Heart right ventricle (tissue), 16 donors: ENCODE results near the gene HSPE1. TPM values are rescaled to one million over a fixed set of nuclear protein-coding genes. Genes with fewer than 3 reads are reported as not detected.

Experiments
- ATAC-seq, 8 donors: fragments of 200-7000 bp; cut with Tn5 transposase; one replicate each; pipeline ENCODE4 v1.9.1; 2020; ENCODE audit warnings: mild to moderate bottlenecking in 8 of 8, moderate library complexity in 8 of 8, moderate number of reproducible peaks in 1 of 8
- DNase-seq, 2 donors: peaks; one replicate each; pipeline ENCODE4 v3.0.0-alpha.2; 2020
- H3K27ac ChIP-seq, 10 donors: fragments of 200-600 bp; sonication (generic) in 2 of 10; one replicate each; pipeline versions ENCODE4 v1.5.0 to v1.8.0; 2020 to 2022; ENCODE audit warnings: mild to moderate bottlenecking in 3 of 10
- H3K27me3 ChIP-seq, 7 donors: fragments of 200-600 bp; one replicate each; pipeline ENCODE4 v1.8.0; 2021 to 2022; ENCODE audit warnings: mild to moderate bottlenecking in 2 of 7
- H3K36me3 ChIP-seq, 9 donors: fragments of 200-600 bp; sonication (generic) in 1 of 9; one replicate each; pipeline versions ENCODE4 v1.5.0 to v1.8.0; 2020 to 2022; ENCODE audit warnings: mild to moderate bottlenecking in 2 of 9
- H3K4me1 ChIP-seq, 9 donors: fragments of 200-600 bp; sonication (generic) in 1 of 9; one replicate each; pipeline versions ENCODE4 v1.5.0 to v1.8.0; 2020 to 2022; ENCODE audit warnings: mild to moderate bottlenecking in 4 of 9
- H3K4me3 ChIP-seq, 10 donors: fragments of 200-600 bp; sonication (generic) in 2 of 10; one replicate each; pipeline versions ENCODE4 v1.5.0 to v1.8.0; 2020 to 2022; ENCODE audit warnings: mild to moderate bottlenecking in 7 of 10, moderate library complexity in 2 of 10
- H3K9me3 ChIP-seq, 11 donors: fragments of 200-600 bp in 10 of 11; sonication (generic) in 2 of 11; one replicate each; pipeline versions ENCODE4 v1.5.0 to v1.8.0; 2013 to 2022; ENCODE audit warnings: mild to moderate bottlenecking in 2 of 11, control low read depth in 1 of 11, moderate library complexity in 1 of 11
- WGBS, 2 donors: extraction: QIAGEN DNeasy Blood & Tissue Kit; methylation state at CpG; one replicate each; pipeline ENCODE4 v1.1.7; 2013; ENCODE audit warnings: inconsistent platforms in 1 of 2; 5-methylcytosine and 5-hydroxymethylcytosine counted together
- intact Hi-C, 10 donors: fragments of 100-400 bp; cut with DNase I; formaldehyde crosslinking; loops; one replicate each; pipeline versions ENCODE4 v1.11.1 to v1.14.2; 2022
- polyA plus RNA-seq, 2 donors: library from polyadenylated mRNA; stranded (reverse); fragments of 200-250 nt; gene quantifications; one replicate each; pipeline ENCODE4 v1.2.3, GENCODE V29; 2013
- total RNA-seq, 10 donors: library from RNA; stranded (reverse); fragmentation: NEBNext Ultra II Directional in 3 of 10; extraction: Animal tissue kit (Norgen Biotek cat#: 25700) in 3 of 10; gene quantifications; one replicate each; pipeline versions ENCODE4 v1.2.1 to v1.2.4, GENCODE V29; 2021 to 2023
- TF ChIP-seq, protein P1 (sequence below), 9 donors: fragments of 200-600 bp; sonication (generic) in 2 of 9; IDR thresholded peaks; one replicate each; pipeline versions ENCODE4 v1.5.0 to v1.8.0; 2021 to 2022; ENCODE audit warnings: antibody characterized with exemption in 9 of 9, mild to moderate bottlenecking in 5 of 9, moderate library complexity in 1 of 9
- donor health status: Arrhythmogenic right ventricular cardiomyopathy.
- donor health status: ischemic (EF 13 %, LVEDD 7.1; RV severe dilation, severe dysfunction).
- donor health status: healthy with polysubstance abuse.
- donor health status: DM: no; HTN: yes; CAD: no.
- donor health status: DM: no; HTN: no; CAD: no.
- donor health status: ischemic (EF 25% LVEDD 6.9; RV normal size, moderate dysfunction).
- donor health status: ischemic (EF 25% LVEDD 5.7; RV mildly dilated, moderate dysfunction).
- donor health status: healthy.
- donor health status: DM: yes; HTN: yes; CAD: no.
- donor health status: Ischemic cardiomyopathy.
- donor health status: ischemic (EF 35%, LVEDD 5.7; RV mildly dilated, moderate dysfunction).
- donor health status: nonischemic (EF 11% LVEDD 7.7; RV severe dilation, severe dysfunction).
- donor health status: DM: yes; HTN: yes; CAD: no.
- donor health status: PGD.
- donor health status: ischemic (EF 29% LVEDD 5.4; RV normal size, mild dysfunction).
- donor health status: nonischemic (EF 23%, LVEDD 6.1; RV moderate dilation, normal function).

HSPE1 gene
- total and polyA plus RNA-seq, 12 donors: 73.7 to 217 (median 106) TPM

DNA sequence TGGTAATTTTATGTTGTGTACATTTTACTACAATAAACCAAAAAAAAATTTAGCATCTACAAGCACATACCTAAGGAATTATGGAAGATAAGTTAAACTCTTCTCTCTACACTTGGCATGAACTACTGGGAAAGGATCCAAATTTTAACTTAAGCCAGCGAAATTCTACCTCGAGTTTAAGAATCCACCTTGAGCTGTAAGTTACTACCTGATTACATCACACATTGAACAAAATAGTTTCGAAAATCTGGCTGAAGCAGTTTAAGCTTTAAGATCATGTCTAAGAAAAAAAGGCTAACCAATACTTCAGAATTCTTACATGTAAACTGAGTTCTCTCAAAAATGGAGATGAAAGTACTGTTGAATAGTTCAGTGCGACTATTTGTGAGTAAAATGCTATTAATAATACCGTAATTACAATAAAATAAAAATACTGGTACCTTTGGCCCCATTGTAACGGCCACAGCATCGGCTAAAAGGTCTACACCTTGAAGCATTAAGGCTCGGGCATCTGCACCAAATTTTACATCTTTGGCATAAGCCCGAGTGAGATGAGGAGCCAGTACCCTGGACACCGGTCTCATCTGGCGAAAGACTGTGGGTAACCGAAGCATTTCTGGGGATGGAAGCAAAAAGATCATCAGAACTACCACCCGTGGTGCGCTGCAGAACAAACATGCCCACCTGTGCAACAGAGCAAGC, 1.8 kb upstream of the HSPE1 start:
- TF ChIP-seq, protein P1, sequence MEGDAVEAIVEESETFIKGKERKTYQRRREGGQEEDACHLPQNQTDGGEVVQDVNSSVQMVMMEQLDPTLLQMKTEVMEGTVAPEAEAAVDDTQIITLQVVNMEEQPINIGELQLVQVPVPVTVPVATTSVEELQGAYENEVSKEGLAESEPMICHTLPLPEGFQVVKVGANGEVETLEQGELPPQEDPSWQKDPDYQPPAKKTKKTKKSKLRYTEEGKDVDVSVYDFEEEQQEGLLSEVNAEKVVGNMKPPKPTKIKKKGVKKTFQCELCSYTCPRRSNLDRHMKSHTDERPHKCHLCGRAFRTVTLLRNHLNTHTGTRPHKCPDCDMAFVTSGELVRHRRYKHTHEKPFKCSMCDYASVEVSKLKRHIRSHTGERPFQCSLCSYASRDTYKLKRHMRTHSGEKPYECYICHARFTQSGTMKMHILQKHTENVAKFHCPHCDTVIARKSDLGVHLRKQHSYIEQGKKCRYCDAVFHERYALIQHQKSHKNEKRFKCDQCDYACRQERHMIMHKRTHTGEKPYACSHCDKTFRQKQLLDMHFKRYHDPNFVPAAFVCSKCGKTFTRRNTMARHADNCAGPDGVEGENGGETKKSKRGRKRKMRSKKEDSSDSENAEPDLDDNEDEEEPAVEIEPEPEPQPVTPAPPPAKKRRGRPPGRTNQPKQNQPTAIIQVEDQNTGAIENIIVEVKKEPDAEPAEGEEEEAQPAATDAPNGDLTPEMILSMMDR (IDR thresholded peaks at IDR 0.05): no peak
- H3K4me3 ChIP-seq: peak overlapping the region; percentile 69 to 97 (median 86)
- H3K36me3 ChIP-seq: peaks cover 0 to 66% (median 36%) of the 10 kb centered on the region in 9 donors
- H3K4me1 ChIP-seq: peaks cover 3 to 62% (median 51%) of the 10 kb centered on the region in 9 donors
- DNase-seq (no peak), ATAC-seq (no peak)
- peak overlapping the region in 9 of 10 donors; percentile 91 to 98 (median 95) for H3K27ac ChIP-seq
- intact Hi-C loops: loop anchor here in 5 of 10 donors (2.0 to 10.0 kb wide), 7 partner anchors 36 to 206 kb away; partner anchors contain the start of genes MARS2 (in 2 of the 5), SF3B1 (in 2 of the 5) and COQ10B (in 1 of the 5)
- 12 to 13% methylated on average over 14 of the region's 14 CpGs for WGBS, 2 donors
- H3K27me3 ChIP-seq: no peaks in the 10 kb centered on the region
- no peaks in the 10 kb centered on the region for H3K9me3 ChIP-seq

DNA sequence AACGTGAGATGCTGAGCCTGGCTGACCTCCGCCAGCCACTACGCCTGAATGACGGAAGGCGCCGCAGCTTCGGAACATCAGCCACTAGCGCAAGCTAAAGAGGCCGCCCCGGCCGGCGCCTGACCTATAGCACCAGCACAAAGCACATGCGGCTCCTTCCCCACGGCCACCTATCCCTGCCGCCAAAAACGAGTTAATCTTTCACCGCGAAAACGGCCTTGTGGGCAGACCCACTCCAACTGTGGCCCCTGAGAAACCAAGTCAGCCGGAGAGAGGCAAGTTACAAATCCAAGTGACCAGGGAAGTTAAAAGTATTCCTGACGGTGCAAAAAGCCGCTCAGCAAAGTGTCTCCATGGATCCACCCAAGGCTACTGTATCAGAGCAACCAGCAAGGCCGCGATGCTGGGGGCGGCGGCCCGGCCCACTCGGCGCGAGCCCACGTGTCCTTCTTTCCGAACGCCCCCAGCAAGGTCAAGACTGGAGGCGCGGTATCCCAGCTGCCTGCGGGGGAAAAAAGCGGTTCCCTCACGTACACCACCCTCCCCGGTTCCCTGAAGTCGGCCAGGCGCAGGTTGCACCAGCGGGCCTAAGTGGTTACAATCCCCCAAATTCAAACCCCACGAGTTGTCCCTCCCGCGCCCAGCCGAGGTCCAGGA, 1.1 kb upstream of the HSPE1 start:
- no peaks in the 10 kb centered on the region for H3K9me3 ChIP-seq
- intact Hi-C loops: loop anchor here in 5 of 10 donors (1.0 to 10.0 kb wide), 8 partner anchors 37 to 206 kb away; partner anchors contain the start of genes COQ10B (in 3 of the 5), MARS2 (in 2 of the 5) and SF3B1 (in 2 of the 5)
- H3K27me3 ChIP-seq: no peaks in the 10 kb centered on the region
- H3K36me3 ChIP-seq: peaks cover 0 to 66% (median 32%) of the 10 kb centered on the region in 9 donors
- peak overlapping the region; percentile 69 to 97 (median 86) for H3K4me3 ChIP-seq
- peaks cover 3 to 62% (median 51%) of the 10 kb centered on the region in 9 donors for H3K4me1 ChIP-seq
- peak; percentile 50 to 59 for DNase-seq
- peak in 7 of 8 donors; percentile 10 to 39 (median 16) for ATAC-seq
- TF ChIP-seq, protein P1 (IDR thresholded peaks at IDR 0.05): no peak
- 0 to 1% methylated on average over 46 of the region's 46 CpGs for WGBS, 2 donors
- peak overlapping the region; percentile 60 to 98 (median 95) for H3K27ac ChIP-seq

DNA sequence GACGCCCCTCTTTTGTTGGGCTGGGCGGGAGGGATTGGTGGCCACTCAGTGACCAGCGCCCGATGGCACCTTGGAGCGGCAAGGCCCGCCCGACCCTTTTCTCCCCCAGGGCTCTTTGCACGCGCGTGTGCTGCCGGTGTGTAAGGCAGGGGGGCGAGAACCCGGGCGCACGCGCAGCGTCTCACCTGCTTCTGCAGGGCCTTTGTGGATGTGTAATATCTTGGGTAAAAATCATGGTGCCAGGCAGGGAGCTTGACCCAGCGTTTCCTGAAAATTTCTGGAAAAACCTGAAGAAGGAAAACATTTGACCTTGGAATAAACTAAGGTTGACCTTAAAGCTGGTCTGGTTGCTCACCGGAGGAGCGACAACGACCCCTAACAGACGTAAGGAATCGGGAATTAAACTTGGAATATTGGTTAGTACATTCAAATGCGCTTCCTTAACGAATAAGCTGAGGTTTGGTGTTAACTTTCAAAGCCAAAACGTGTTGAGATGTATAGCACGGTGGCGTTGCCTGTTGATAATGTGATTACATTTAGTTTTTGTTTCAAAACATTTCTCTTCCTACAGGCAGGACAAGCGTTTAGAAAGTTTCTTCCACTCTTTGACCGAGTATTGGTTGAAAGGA, 438 bp downstream of the HSPE1 start:
- TF ChIP-seq, protein P1 (IDR thresholded peaks at IDR 0.05): no peak
- Histone ChIP-seq H3K27me3 (no peaks in the 10 kb centered on the region), H3K36me3 (peaks cover 0 to 63% (median 23%) of the 10 kb centered on the region in 9 donors), H3K4me3 (peak overlapping the region; percentile 69 to 97 (median 84)), H3K4me1 (peaks cover 3 to 57% (median 49%) of the 10 kb centered on the region in 9 donors), H3K27ac (peak overlapping the region; percentile 60 to 98 (median 95)), H3K9me3 (no peaks in the 10 kb centered on the region)
- ATAC-seq (peak; percentile 0 to 26 (median 6)), DNase-seq (no peak)
- 0% methylated on average over 30 of the region's 30 CpGs for WGBS, 2 donors
- intact Hi-C loops: loop anchor here in 6 of 10 donors (1.0 to 10.0 kb wide), 3 partner anchors 14 to 204 kb away; partner anchors contain the start of gene MARS2 (in 1 of the 6)

DNA sequence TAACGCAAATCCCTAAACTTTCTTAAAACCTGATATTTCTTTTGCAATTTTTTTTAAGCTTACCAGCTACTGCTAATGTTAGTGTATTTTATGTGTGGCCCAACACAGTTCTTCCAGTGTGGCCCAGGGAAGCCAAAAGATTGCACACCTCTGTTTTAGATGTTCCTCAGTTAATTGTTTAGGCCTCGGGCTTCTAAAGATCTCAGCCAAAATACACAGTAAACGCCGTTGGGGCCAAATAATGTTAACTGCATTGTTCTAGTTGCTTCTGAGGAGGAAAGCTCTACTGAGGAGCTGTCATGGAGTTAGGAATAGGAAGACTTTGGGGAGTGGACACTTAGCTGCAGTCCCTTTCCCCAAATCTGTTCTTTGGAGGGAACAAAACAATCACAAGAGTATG, 2.0 kb downstream of the HSPE1 start:
- peaks cover 0 to 47% (median 9%) of the 10 kb centered on the region in 9 donors for H3K36me3 ChIP-seq
- DNase-seq (no peak), ATAC-seq (no peak)
- WGBS, 2 donors: 60 to 64% methylated on average over 4 of the region's 4 CpGs
- H3K4me1 ChIP-seq: peaks cover 3 to 41% (median 33%) of the 10 kb centered on the region in 9 donors
- H3K27ac ChIP-seq: peak overlapping the region in 1 of 10 donors; percentile 95
- peak overlapping the region in 2 of 10 donors; percentile 69 to 97 for H3K4me3 ChIP-seq
- H3K27me3 ChIP-seq: no peaks in the 10 kb centered on the region
- TF ChIP-seq, protein P1 (IDR thresholded peaks at IDR 0.05): no peak
- intact Hi-C loops: loop anchor here in 1 of 10 donors (10.0 kb wide), 1 partner anchor 203 kb away; the partner anchor contains the start of gene MARS2
- no peaks in the 10 kb centered on the region for H3K9me3 ChIP-seq
